ENCODE measurements around the gene ASGR1.

GRCh38 chr17:7204828-7205461 is 25.8 kb upstream of the ASGR1 start:
- TF ChIP-seq CTCF (IDR thresholded peaks at IDR 0.05; ENCODE audit: low read depth, low read length, missing input control) (no peak), SP1 (IDR thresholded peaks at IDR 0.05) (peak; percentile 50), JUND (IDR thresholded peaks at IDR 0.05) (no peak), ZBTB33 (IDR thresholded peaks at IDR 0.05) (no peak), YY1 (IDR thresholded peaks at IDR 0.05) (no peak), RXRA (IDR thresholded peaks at IDR 0.05) (no peak), MAX (IDR thresholded peaks at IDR 0.05) (no peak), REST (IDR thresholded peaks at IDR 0.05) (no peak), RAD21 (IDR thresholded peaks at IDR 0.05) (no peak), GABPA (IDR thresholded peaks at IDR 0.05 in 1 of 2, conservative IDR thresholded peaks at IDR 0.05 in 1 of 2) (no peak), ATF3 (IDR thresholded peaks at IDR 0.05) (no peak), HNF4A (conservative IDR thresholded peaks at IDR 0.05) (no peak)
